ENCODE measurements around the gene EIF3D. TPM values are rescaled to one million over a fixed set of nuclear protein-coding genes. Genes with fewer than 3 reads are reported as not detected.
A peak's percentile ranks its signal among the peaks of the same experiment; 100 is the strongest.

EIF3D gene
- total and polyA plus RNA-seq, 2 of the 13 experiments (the other 11 are each of a cell fraction or from before 2014, with no cell fraction given), result 118 to 274 TPM

DNA sequence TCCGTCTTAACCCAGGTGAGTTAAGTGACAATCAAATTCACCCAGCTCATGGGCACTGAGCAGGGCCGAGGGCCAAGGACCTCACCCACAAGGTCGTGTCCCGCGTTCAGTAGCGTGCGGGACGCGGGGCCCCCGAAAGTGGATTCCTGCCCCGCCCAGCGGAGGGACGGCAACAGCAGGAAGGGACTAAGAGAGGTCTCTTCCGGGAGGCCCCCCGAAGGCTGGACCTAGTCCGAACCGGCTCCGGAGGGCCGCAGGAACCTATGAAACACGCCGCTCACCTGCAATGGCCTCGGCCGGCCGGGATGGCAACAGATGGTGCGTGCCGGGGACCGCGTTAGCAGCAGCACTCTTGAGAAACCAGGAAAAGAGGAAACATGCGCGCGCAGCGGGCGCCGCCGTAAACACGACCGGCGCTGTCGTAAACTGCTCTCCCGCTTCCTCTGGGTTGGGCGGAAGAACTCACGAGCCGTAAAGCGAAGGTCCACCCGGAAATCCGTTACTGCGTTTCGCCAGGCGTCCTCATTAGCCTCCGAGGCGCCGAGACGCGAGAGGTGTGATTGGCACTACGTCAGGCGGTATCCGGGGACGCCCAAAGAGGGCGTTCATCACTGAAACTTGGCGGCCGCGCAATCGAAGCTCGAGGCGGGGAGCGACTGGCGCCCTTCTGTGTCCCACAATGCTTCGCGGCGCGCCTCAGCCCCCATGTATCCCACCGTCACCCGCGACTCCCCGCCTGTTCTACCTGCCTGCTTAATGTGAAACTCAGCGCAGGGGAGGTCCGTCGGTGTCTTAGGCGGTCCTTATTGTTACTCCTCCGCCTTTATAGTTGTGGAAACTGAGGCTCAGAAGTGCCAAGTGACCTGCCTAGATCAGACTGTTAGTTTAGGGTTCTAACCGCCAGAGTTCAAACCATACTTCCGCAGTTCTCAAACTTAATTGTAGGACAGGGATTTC is at the start of gene EIF3D (continued):
- TF ChIP-seq, protein P1, sequence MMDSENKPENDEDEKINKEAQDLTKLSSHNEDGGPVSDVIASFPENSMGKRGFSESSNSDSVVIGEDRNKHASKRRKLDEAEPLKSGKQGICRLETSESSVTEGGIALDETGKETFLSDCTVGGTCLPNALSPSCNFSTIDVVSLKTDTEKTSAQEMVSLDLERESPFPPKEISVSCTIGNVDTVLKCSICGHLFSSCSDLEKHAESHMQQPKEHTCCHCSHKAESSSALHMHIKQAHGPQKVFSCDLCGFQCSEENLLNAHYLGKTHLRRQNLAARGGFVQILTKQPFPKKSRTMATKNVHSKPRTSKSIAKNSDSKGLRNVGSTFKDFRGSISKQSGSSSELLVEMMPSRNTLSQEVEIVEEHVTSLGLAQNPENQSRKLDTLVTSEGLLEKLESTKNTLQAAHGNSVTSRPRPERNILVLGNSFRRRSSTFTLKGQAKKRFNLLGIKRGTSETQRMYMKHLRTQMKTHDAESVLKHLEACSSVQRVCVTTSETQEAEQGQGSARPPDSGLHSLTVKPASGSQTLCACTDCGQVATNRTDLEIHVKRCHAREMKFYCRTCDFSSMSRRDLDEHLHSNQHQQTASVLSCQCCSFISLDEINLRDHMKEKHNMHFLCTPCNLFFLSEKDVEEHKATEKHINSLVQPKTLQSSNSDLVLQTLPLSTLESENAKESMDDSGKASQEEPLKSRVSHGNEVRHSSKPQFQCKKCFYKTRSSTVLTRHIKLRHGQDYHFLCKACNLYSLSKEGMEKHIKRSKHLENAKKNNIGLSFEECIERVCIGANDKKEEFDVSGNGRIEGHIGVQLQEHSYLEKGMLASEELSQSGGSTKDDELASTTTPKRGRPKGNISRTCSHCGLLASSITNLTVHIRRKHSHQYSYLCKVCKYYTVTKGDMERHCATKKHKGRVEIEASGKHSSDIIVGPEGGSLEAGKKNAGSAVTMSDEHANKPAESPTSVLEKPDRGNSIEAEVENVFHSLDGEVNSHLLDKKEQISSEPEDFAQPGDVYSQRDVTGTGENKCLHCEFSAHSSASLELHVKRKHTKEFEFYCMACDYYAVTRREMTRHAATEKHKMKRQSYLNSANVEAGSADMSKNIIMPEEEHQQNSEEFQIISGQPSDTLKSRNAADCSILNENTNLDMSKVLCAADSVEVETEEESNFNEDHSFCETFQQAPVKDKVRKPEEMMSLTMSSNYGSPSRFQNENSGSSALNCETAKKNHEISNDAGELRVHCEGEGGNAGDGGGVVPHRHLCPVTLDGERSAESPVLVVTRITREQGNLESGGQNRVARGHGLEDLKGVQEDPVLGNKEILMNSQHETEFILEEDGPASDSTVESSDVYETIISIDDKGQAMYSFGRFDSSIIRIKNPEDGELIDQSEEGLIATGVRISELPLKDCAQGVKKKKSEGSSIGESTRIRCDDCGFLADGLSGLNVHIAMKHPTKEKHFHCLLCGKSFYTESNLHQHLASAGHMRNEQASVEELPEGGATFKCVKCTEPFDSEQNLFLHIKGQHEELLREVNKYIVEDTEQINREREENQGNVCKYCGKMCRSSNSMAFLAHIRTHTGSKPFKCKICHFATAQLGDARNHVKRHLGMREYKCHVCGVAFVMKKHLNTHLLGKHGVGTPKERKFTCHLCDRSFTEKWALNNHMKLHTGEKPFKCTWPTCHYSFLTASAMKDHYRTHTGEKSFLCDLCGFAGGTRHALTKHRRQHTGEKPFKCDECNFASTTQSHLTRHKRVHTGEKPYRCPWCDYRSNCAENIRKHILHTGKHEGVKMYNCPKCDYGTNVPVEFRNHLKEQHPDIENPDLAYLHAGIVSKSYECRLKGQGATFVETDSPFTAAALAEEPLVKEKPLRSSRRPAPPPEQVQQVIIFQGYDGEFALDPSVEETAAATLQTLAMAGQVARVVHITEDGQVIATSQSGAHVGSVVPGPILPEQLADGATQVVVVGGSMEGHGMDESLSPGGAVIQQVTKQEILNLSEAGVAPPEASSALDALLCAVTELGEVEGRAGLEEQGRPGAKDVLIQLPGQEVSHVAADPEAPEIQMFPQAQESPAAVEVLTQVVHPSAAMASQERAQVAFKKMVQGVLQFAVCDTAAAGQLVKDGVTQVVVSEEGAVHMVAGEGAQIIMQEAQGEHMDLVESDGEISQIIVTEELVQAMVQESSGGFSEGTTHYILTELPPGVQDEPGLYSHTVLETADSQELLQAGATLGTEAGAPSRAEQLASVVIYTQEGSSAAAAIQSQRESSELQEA (CRISPR knock-in tag; IDR thresholded peaks at IDR 0.05; ENCODE audit: not compliant biosample characterization), result no peak
- TF ChIP-seq, protein P2, sequence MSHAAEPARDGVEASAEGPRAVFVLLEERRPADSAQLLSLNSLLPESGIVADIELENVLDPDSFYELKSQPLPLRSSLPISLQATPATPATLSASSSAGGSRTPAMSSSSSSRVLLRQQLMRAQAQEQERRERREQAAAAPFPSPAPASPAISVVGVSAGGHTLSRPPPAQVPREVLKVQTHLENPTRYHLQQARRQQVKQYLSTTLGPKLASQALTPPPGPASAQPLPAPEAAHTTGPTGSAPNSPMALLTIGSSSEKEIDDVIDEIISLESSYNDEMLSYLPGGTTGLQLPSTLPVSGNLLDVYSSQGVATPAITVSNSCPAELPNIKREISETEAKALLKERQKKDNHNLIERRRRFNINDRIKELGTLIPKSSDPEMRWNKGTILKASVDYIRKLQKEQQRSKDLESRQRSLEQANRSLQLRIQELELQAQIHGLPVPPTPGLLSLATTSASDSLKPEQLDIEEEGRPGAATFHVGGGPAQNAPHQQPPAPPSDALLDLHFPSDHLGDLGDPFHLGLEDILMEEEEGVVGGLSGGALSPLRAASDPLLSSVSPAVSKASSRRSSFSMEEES (CRISPR knock-in tag; IDR thresholded peaks at IDR 0.05), result peak; percentile 61; the same call in 1 of the 2 replicates
- TF ChIP-seq TSC22D2 (CRISPR knock-in tag; IDR thresholded peaks at IDR 0.05; ENCODE audit: borderline replicate concordance) (0 out of 2 replicates have a peak, but pooled peaks have one; percentile 15), ZNF629 (CRISPR knock-in tag; conservative IDR thresholded peaks at IDR 0.05) (no peak; the same call in 1 of the 2 replicates), ZNF160 (CRISPR knock-in tag; IDR thresholded peaks at IDR 0.05) (peak; percentile 29), JUN (CRISPR knock-in tag; IDR thresholded peaks at IDR 0.05) (peak; percentile 77), ZKSCAN5 (CRISPR knock-in tag; IDR thresholded peaks at IDR 0.05) (no peak), PITX1 (CRISPR knock-in tag; IDR thresholded peaks at IDR 0.05) (peak; percentile 17; the same call in 1 of the 2 replicates), GABPB1 (CRISPR knock-in tag; IDR thresholded peaks at IDR 0.05) (peak; percentile 99), KAT8 (CRISPR knock-in tag; IDR thresholded peaks at IDR 0.05) (peak; percentile 99), RARA (CRISPR knock-in tag; IDR thresholded peaks at IDR 0.05) (peak; percentile 23), ASH2L (IDR thresholded peaks at IDR 0.05; ENCODE audit: insufficient read length, low read depth, low read length) (peak; percentile 87), ZNF747 (CRISPR knock-in tag; IDR thresholded peaks at IDR 0.05; ENCODE audit: borderline replicate concordance) (no peak; the same call in 1 of the 2 replicates), ZNF564 (CRISPR knock-in tag; IDR thresholded peaks at IDR 0.05) (no peak)
- TF ChIP-seq, protein P3, sequence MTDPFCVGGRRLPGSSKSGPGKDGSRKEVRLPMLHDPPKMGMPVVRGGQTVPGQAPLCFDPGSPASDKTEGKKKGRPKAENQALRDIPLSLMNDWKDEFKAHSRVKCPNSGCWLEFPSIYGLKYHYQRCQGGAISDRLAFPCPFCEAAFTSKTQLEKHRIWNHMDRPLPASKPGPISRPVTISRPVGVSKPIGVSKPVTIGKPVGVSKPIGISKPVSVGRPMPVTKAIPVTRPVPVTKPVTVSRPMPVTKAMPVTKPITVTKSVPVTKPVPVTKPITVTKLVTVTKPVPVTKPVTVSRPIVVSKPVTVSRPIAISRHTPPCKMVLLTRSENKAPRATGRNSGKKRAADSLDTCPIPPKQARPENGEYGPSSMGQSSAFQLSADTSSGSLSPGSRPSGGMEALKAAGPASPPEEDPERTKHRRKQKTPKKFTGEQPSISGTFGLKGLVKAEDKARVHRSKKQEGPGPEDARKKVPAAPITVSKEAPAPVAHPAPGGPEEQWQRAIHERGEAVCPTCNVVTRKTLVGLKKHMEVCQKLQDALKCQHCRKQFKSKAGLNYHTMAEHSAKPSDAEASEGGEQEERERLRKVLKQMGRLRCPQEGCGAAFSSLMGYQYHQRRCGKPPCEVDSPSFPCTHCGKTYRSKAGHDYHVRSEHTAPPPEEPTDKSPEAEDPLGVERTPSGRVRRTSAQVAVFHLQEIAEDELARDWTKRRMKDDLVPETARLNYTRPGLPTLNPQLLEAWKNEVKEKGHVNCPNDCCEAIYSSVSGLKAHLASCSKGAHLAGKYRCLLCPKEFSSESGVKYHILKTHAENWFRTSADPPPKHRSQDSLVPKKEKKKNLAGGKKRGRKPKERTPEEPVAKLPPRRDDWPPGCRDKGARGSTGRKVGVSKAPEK (CRISPR knock-in tag; IDR thresholded peaks at IDR 0.05; ENCODE audit: borderline replicate concordance), result no peak
